ENCODE data around the gene NSFL1C.

DNA sequence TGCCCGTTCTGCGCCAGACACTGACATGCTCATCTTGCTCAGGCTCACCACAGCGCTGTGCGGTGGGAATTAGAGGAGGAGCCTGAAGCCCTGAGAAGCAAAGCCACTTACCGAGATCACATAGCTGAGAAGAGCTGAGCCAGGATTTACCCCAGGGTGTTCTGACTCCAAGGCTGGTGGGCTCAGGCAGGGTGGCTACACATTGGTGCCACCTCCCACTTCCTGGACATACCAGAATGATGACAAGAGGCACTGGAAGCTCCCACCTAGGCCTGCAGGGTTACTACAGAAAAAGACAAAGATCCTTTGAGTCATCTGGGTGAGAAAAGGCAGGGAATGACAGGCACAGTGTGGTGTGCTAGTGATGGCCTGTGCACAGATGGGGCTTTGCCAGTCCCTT lies 49.4 kb downstream of the NSFL1C start:
- TF ChIP-seq, protein P1, sequence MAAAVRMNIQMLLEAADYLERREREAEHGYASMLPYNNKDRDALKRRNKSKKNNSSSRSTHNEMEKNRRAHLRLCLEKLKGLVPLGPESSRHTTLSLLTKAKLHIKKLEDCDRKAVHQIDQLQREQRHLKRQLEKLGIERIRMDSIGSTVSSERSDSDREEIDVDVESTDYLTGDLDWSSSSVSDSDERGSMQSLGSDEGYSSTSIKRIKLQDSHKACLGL (CRISPR knock-in tag; IDR thresholded peaks at IDR 0.05; ENCODE audit: borderline replicate concordance, poor library complexity, severe bottlenecking) = no peak
- TF ChIP-seq, protein P2, sequence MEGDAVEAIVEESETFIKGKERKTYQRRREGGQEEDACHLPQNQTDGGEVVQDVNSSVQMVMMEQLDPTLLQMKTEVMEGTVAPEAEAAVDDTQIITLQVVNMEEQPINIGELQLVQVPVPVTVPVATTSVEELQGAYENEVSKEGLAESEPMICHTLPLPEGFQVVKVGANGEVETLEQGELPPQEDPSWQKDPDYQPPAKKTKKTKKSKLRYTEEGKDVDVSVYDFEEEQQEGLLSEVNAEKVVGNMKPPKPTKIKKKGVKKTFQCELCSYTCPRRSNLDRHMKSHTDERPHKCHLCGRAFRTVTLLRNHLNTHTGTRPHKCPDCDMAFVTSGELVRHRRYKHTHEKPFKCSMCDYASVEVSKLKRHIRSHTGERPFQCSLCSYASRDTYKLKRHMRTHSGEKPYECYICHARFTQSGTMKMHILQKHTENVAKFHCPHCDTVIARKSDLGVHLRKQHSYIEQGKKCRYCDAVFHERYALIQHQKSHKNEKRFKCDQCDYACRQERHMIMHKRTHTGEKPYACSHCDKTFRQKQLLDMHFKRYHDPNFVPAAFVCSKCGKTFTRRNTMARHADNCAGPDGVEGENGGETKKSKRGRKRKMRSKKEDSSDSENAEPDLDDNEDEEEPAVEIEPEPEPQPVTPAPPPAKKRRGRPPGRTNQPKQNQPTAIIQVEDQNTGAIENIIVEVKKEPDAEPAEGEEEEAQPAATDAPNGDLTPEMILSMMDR (IDR thresholded peaks at IDR 0.05 in 2 of 3, conservative IDR thresholded peaks at IDR 0.05 in 1 of 3; ENCODE audit: insufficient read depth in 2 of 3, low read depth in 1 of 3, low read length in 3 of 3) = no peak
- TF ChIP-seq ZKSCAN1 (IDR thresholded peaks at IDR 0.05; ENCODE audit: low read depth, low read length) (no peak), KLF13 (tag; IDR thresholded peaks at IDR 0.05; ENCODE audit: borderline replicate concordance, low read depth) (no peak), TCF7 (IDR thresholded peaks at IDR 0.05; ENCODE audit: borderline replicate concordance) (no peak), STAT5A (IDR thresholded peaks at IDR 0.05; ENCODE audit: borderline replicate concordance, low read length) (no peak), KDM1A (IDR thresholded peaks at IDR 0.05) (no peak), ZNF668 (CRISPR knock-in tag; IDR thresholded peaks at IDR 0.05) (no peak)
- TF ChIP-seq, protein P3, sequence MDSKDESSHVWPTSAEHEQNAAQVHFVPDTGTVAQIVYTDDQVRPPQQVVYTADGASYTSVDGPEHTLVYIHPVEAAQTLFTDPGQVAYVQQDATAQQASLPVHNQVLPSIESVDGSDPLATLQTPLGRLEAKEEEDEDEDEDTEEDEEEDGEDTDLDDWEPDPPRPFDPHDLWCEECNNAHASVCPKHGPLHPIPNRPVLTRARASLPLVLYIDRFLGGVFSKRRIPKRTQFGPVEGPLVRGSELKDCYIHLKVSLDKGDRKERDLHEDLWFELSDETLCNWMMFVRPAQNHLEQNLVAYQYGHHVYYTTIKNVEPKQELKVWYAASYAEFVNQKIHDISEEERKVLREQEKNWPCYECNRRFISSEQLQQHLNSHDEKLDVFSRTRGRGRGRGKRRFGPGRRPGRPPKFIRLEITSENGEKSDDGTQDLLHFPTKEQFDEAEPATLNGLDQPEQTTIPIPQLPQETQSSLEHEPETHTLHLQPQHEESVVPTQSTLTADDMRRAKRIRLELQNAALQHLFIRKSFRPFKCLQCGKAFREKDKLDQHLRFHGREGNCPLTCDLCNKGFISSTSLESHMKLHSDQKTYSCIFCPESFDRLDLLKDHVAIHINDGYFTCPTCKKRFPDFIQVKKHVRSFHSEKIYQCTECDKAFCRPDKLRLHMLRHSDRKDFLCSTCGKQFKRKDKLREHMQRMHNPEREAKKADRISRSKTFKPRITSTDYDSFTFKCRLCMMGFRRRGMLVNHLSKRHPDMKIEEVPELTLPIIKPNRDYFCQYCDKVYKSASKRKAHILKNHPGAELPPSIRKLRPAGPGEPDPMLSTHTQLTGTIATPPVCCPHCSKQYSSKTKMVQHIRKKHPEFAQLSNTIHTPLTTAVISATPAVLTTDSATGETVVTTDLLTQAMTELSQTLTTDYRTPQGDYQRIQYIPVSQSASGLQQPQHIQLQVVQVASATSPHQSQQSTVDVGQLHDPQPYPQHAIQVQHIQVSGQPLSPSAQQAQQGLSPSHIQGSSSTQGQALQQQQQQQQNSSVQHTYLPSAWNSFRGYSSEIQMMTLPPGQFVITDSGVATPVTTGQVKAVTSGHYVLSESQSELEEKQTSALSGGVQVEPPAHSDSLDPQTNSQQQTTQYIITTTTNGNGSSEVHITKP (IDR thresholded peaks at IDR 0.05; ENCODE audit: partially characterized antibody) = no peak
